ENCODE results near the gene NOM1.
"Not testable (repeated sequence)": the region's sequence is repeated elsewhere in the genome, so short reads cannot be mapped to it uniquely, and the experiment has no call there.

The NOM1 gene, protein sequence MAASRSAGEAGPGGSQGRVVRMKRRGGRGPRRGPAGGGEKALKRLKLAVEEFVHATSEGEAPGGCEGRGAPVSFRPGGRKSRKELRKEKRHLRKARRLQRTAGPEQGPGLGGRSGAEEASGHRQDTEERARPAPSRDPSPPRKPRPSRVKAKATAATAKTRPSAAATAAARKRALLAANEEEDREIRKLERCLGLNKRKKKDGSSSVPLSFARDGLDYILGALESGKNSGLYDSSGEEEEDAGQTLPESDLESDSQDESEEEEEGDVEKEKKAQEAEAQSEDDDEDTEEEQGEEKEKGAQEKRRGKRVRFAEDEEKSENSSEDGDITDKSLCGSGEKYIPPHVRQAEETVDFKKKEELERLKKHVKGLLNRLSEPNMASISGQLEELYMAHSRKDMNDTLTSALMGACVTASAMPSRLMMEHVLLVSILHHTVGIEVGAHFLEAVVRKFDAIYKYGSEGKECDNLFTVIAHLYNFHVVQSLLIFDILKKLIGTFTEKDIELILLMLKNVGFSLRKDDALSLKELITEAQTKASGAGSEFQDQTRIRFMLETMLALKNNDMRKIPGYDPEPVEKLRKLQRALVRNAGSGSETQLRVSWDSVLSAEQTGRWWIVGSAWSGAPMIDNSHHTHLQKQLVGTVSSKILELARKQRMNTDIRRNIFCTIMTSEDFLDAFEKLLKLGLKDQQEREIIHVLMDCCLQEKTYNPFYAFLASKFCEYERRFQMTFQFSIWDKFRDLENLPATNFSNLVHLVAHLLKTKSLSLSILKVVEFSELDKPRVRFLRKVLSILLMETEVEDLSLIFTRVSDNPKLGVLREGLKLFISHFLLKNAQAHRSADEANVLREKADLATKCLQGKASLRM

DNA sequence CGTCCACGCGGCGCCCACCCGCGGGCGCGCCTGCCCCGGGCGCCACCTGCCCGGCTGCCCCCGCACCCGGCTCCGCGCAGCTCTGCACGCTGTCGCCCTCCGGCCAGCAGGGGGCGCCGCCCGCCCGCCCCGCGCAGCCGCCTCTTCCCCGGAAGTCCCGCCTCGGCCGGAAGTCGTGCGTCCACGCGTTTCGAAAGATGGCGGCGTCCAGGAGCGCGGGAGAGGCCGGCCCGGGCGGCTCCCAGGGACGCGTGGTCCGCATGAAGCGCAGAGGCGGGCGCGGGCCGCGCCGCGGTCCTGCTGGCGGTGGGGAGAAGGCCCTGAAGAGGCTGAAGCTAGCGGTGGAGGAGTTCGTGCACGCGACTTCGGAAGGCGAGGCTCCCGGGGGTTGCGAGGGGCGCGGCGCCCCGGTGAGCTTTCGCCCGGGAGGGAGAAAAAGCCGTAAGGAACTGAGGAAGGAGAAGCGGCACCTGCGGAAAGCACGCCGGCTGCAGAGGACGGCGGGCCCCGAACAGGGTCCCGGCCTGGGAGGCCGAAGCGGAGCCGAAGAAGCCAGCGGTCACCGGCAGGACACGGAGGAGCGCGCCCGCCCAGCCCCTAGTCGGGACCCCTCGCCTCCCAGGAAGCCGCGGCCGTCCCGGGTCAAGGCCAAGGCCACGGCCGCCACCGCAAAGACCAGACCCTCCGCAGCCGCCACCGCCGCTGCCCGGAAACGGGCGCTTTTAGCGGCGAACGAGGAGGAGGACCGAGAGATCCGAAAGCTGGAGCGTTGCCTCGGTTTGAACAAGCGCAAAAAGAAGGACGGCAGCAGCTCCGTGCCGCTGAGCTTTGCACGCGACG lies at the start of gene NOM1:
Gene NOM1 (plus strand): TSS at position 172 of the 840 bp plus-strand sequence. CDS start 26 bp downstream, at position 198.
- peak; percentile 78; the same call in 1 of the 2 replicates for TF ChIP-seq ZFX (IDR thresholded peaks at IDR 0.05)
- TF ChIP-seq, protein P1, sequence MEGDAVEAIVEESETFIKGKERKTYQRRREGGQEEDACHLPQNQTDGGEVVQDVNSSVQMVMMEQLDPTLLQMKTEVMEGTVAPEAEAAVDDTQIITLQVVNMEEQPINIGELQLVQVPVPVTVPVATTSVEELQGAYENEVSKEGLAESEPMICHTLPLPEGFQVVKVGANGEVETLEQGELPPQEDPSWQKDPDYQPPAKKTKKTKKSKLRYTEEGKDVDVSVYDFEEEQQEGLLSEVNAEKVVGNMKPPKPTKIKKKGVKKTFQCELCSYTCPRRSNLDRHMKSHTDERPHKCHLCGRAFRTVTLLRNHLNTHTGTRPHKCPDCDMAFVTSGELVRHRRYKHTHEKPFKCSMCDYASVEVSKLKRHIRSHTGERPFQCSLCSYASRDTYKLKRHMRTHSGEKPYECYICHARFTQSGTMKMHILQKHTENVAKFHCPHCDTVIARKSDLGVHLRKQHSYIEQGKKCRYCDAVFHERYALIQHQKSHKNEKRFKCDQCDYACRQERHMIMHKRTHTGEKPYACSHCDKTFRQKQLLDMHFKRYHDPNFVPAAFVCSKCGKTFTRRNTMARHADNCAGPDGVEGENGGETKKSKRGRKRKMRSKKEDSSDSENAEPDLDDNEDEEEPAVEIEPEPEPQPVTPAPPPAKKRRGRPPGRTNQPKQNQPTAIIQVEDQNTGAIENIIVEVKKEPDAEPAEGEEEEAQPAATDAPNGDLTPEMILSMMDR (conservative IDR thresholded peaks at IDR 0.05), result peak; percentile 100
- H3K27ac ChIP-seq, result peak within 1 kb of the TSS; percentile 81

DNA sequence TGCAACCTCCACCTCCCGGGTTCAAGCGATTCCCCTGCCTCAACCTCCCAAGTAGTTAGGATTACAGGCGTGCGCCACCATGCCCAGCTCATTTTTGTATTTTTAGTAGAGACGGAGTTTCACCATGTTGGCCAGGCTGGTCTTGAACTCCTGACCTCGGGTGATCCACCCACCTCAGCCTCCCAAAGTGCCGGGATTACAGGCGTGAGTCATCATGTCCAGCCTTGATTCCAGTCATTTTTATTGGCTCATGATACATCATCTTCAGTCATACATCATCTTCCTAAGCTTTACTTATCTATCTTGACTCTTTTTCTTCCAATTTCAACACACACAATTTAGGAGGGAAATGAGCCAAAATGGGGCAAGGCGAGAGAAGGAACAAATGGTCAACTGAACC lies 49.4 kb upstream of the NOM1 start:
- H3K27ac ChIP-seq, result not testable (repeated sequence)

DNA sequence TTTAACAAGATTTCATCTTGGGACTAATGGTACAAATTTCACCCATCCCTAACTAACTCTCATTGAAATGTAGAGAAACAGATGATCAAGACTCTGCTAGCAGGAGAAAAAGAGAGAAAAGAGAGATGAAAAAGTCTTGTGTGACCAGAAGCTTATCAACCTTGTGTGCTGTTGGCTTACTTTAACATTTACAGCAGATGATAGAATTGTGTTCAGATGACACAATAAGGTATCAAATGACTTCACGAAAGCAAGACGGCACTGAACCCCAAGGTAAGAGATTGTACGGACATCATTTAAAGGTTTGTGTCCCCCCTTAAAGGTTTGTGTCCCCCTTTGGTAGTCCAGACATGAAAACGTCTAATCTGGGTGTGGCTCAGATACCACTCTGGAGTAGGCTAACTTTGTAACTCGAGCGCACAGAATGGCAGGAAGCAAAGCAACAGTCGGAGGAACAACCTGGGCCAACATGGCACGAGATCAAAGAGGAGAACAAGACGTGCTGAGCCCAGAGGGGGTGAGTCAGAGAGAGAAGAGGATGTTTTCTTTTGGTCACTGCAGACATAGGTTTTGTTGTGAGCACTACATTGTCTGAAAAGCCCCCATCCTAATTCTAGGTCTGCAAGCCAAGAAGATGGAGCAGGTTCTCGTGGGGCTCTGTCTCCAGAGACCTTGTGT lies 46.1 kb upstream of the NOM1 start:
- no peak for TF ChIP-seq ZFX (IDR thresholded peaks at IDR 0.05)
- TF ChIP-seq, protein P1 (conservative IDR thresholded peaks at IDR 0.05), result no peak
- peak overlapping the region; percentile 52 for H3K27ac ChIP-seq

DNA sequence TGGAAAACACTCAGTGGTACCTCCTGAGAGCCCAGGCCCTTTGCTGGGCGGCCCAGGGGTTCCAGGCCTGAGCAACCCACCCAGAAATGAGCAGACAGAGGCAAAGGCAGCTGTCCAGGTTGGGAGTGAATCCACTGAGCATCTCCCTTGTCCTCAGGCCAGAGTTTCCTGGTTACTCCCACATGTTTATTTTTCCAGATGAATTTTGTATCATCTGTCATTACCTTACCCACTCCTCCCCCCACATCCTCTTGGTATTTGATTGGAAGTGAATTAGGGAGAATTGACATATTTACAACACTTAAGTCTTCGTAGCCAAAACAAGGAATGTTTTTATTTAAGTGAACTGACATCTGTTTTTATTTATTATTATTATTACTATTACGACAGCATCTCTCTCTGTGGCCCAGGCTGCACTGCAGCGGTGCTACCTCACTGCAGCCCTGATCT lies 43.3 kb upstream of the NOM1 start:
- 0 out of 2 replicates have a peak overlapping the region, but pooled peaks have one; percentile 1 for H3K27ac ChIP-seq
- TF ChIP-seq, protein P1 (conservative IDR thresholded peaks at IDR 0.05), result no peak

DNA sequence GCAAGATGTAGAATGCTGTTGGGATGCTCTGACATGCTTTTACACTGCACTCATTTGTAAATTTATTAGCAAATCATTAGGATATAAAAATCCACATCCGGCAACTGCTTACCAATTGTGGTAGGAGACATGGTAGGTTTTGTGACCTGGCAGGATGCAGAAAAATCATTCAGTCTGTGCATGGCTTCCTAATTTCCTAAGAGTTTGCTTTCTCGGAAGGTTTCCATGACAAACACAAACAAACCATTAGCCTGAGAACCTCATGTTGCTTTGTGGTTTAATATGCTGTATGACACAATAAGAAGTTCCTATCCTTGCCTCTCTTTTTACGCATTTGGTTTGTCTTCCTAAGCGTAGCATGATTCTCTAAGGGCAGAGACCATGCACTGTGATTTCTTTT lies 41.9 kb upstream of the NOM1 start:
- no peak overlapping the region for H3K27ac ChIP-seq
- TF ChIP-seq, protein P1 (conservative IDR thresholded peaks at IDR 0.05), result no peak
- TF ChIP-seq ZFX (IDR thresholded peaks at IDR 0.05), result no peak

DNA sequence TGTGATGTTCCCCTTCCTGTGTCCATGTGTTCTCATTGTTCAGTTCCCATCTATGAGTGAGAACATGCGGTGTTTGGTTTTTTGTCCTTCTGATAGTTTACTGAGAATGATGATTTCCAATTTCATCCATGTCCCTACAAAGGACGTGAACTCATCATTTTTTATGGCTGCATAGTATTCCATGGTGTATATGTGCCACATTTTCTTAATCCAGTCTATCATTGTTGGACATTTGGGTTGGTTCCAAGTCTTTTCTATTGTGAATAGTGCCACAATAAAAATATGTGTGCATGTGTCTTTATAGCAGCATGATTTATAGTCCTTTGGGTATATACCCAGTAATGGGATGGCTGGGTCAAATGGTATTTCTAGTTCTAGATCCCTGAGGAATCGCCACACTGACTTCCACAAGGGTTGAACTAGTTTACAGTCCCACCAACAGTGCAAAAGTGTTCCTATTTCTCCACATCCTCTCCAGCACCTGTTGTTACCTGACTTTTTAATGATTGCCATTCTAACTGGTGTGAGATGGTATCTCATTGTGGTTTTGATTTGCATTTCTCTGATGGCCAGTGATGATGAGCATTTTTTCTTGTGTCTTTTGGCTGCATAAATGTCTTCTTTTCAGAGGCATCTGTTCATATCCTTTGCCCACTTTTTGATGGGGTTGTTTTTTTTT lies 39.8 kb upstream of the NOM1 start:
- H3K27ac ChIP-seq, result not testable (repeated sequence)

DNA sequence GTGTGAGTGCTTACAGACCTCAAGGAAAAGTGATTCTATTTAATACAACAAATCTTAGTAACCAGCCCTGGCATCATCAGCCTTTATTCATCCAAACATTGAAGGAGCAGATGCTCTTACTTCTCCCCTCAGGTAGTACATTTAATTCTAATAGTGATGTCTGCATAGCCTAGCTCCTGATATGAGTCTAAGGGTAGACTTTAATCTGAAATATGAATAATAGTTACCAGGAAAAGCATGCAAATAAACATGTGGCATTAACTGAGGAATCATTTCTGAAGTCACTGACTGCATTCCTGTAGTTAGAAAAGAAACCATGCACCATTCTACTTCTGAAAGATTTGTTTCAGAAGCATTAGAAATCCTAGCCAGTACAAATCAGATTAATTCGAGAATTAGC lies 30.9 kb upstream of the NOM1 start:
- no peak overlapping the region for H3K27ac ChIP-seq
- TF ChIP-seq, protein P1 (conservative IDR thresholded peaks at IDR 0.05), result no peak
- TF ChIP-seq ZFX (IDR thresholded peaks at IDR 0.05), result no peak

Data from C4-2B (cell line).